ENCODE data around the gene DSCAML1.

The DSCAML1 gene

DNA sequence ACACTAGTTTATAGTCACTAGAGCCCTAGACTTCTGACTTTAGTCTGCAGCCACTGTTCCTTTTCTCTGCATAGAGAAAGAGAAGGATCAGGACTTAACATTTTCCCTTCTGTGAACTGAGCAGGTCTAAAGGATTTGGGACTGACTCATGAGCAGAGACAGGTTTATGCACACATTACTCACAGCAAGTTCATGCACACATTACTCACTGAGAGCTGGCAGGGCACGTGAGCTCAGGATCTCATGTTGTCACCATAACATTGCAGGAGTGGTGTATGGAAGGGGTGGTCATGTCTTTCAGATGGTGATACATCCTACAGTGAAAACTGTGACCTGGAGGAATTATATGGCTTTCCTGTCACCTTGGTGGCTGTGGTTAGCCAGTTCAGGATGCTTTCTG lies 413.0 kb downstream of the DSCAML1 start:
- Mint-ChIP-seq H3K4me3 (no peak overlapping the region), H3K36me3 (peaks cover 50% of the 10 kb centered on the region), H3K27me3 (no peaks in the 10 kb centered on the region), H3K27ac (no peak overlapping the region), H3K9me3 (no peaks in the 10 kb centered on the region), H3K4me1 (no peaks in the 10 kb centered on the region)
- ATAC-seq (ENCODE audit: low read depth) (no peak), DNase-seq (ENCODE audit: low spot score in 2 of 2) (no peak)

DNA sequence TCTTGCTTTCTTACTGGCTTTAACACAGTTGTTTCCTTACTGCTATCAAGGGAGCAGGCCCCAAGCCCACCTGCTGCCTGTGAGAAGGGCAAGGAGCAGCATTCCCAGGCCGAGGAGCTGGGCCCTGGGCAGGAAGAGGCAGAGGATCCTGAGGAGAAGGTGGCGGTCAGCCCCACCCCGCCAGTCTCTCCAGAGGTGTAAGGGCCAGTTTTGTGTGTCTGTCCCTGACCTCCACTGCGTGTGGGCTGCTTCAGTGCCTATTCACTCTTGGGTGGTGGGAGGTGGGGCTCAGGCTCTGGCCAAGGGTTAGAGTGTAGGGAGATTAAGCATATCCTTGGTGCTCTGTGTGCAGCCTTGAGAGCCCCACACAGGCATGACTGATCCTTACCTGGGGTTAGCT lies 414.3 kb downstream of the DSCAML1 start:
- Mint-ChIP-seq H3K4me1 (no peaks in the 10 kb centered on the region), H3K27ac (no peak overlapping the region), H3K27me3 (no peaks in the 10 kb centered on the region), H3K36me3 (peaks cover 44% of the 10 kb centered on the region), H3K9me3 (no peaks in the 10 kb centered on the region), H3K4me3 (no peak overlapping the region)
- DNase-seq (ENCODE audit: low spot score in 2 of 2) (no peak), ATAC-seq (ENCODE audit: low read depth) (no peak)

DNA sequence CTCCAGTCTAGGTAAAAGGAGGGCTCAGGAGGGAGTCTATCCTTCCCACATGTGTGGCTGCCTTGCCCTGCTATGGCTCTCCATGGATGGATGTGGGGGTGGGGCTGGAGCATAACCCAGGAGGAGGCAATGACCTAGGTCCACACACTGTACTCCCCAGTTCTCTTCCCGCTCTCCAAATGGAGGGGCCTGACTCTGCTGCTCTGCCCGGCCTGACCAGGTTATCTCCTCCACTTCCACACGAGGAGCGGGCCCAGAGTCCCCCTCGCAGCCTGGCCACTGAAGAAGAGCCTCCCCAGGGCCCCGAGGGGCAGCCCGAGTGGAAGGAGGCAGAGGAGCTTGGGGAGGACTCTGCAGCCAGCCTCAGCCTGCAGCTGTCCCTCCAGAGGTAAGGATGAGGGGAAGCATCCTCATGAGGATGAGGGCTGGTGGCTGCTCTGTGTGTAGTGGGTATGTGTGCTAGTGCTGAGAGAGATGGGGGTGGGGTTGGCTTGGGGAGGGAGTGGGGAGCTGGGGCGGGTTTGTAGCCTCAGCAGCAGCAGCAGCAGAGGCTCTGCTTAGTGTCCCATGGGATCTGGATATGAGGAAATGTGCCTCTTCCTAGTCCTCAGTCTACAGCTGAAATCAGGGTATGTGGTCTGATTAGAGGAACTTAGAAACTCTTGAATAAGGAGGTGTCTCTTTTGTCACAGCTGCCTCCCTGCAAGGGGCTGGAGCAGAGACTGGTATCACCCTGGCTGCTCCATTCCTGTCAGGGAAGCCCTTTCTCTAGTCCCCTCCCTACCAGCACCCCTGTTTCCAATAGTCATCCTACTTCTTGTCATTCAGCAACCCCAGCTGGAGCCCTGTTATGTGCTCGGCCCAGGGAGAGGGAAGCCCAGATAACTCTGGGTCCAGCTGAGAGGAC lies 415.3 kb downstream of the DSCAML1 start:
- ATAC-seq (ENCODE audit: low read depth): no peak
- Mint-ChIP-seq H3K27ac (peak overlapping the region; percentile 65), H3K9me3 (no peaks in the 10 kb centered on the region), H3K4me3 (no peak overlapping the region), H3K27me3 (no peaks in the 10 kb centered on the region), H3K36me3 (peaks cover 44% of the 10 kb centered on the region), H3K4me1 (no peaks in the 10 kb centered on the region)
- no peak for DNase-seq (ENCODE audit: low spot score in 2 of 2)

DNA sequence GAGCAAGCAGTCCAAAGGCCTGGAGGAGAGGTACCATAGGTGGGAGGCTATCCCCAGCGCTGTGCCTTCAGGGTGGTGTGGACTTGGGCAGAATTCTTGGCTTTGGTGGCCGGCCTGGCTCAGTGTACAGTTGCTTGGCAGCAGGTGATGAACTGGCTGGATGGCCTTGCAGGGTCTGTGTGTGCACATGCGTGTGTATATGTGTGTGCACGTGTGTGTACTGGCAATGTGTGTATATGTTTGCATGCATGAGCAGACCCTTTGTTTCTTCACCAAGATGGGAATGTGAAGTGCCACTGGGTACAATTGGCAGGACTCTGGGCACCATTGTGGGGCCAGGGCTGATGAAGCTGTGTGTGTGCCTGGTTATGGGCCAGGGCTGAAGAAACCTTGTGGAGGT lies 416.3 kb downstream of the DSCAML1 start:
- H3K27ac Mint-ChIP-seq: no peak overlapping the region
- no peaks in the 10 kb centered on the region for H3K27me3 Mint-ChIP-seq
- DNase-seq (ENCODE audit: low spot score in 2 of 2): no peak
- H3K36me3 Mint-ChIP-seq: peaks cover 49% of the 10 kb centered on the region
- no peak for ATAC-seq (ENCODE audit: low read depth)
- H3K4me3 Mint-ChIP-seq: no peak overlapping the region
- no peaks in the 10 kb centered on the region for H3K9me3 Mint-ChIP-seq
- no peaks in the 10 kb centered on the region for H3K4me1 Mint-ChIP-seq

DNA sequence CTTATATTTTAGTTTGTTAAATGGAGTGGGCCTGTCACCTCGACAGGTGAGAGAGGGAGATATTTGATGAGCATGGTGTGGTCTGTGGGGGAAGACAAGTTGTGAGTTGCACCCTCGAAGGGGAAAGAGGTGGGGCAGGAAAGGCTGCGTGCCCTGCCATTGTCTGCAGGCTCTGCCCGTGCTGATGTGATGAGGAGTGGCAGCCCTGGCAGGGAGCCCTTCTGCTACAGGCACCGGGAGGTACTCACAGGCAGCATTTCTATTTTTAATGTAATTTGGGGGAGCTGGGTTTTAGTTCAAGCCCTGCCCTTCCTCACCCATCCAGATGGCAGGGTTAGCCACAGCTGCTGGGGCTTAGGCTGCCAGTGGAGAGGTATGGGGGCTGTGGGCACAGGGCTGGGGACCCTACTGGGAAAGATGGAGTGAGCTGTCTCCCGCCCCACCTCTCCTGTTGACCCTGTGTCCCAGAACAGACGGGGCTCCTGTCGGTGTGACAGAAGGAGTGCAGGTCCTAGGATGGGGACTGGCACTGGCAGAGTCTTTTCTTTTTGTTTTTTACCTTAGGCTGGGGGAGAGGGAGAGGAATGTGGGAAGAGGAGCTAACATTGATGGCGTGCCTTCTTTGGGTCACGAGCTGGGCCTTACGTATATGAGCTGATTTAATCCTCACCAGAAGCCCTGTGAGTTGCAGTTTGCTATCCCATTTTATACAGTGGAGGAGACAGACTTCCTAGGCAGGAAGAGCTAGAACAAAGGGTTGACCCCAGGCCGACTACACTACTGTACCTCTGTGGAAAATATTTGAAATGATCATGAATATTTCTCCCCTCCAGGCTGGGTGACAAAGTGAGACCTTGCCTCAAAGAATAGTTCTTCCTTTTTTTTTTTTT lies 417.8 kb downstream of the DSCAML1 start:
- DNase-seq (ENCODE audit: low spot score in 2 of 2) (no peak), ATAC-seq (ENCODE audit: low read depth) (no peak)
- Mint-ChIP-seq H3K36me3 (peaks cover 45% of the 10 kb centered on the region), H3K4me3 (no peak overlapping the region), H3K4me1 (no peaks in the 10 kb centered on the region), H3K27ac (no peak overlapping the region), H3K9me3 (no peaks in the 10 kb centered on the region), H3K27me3 (no peaks in the 10 kb centered on the region)

Measured in memory B cell (primary cell).